ENCODE measurements around the gene CLSTN2. TPM values are rescaled to one million over a fixed set of nuclear protein-coding genes. Genes with fewer than 3 reads are reported as not detected.

Gene CLSTN2
- total and polyA plus RNA-seq, 2 of the 8 experiments (the other 6 are each of a cell fraction or from before 2014, with no cell fraction given): 0.39 to 0.52 TPM

- no peak for TF ChIP-seq CHD7 (IDR thresholded peaks at IDR 0.05; ENCODE audit: insufficient replicate concordance, low read length)
- TF ChIP-seq TCF12 (IDR thresholded peaks at IDR 0.05; ENCODE audit: low read depth, low read length): no peak
These were observed 127.5 kb downstream of the CLSTN2 start (continued) for GRCh38 chr3:140062461-140062860.

Data from H1 (cell line).